BJ (cell line): ENCODE data around the gene TBL1X. TPM values are rescaled to one million over a fixed set of nuclear protein-coding genes. Genes with fewer than 3 reads are reported as not detected.
"Not testable (repeated sequence)": the region's sequence is repeated elsewhere in the genome, so short reads cannot be mapped to it uniquely, and the experiment has no call there.

Source experiments
- CTCF ChIA-PET: fragments of 350-600 bp; formaldehyde crosslinking; extraction: SDS; loops from one replicate; lab custom pipeline; 2021; ENCODE audit warnings: antibody characterized with exemption, inconsistent platforms; lab: Yijun Ruan, JAX
- POLR2A ChIA-PET: fragments of 300-600 bp; sonication (Branson Sonifier 250); formaldehyde crosslinking; extraction: SDS; loops from one replicate; lab custom pipeline; 2021; ENCODE audit warnings: antibody characterized with exemption; lab: Charles Lee
- DNase-seq: peaks from one replicate; pipeline ENCODE4 v3.0.0-alpha.2; 2011; ENCODE audit warnings: low read depth
- H3K27me3 ChIP-seq: 2 replicates; pipeline ENCODE4 v1.6.0; 2011; ENCODE audit warnings: low read length; ENCODE audit not compliant: control insufficient read depth, insufficient read depth
- H3K36me3 ChIP-seq: 2 replicates; pipeline ENCODE4 v1.5.1; 2011; ENCODE audit warnings: low read length; ENCODE audit not compliant: control insufficient read depth, insufficient read depth
- H3K4me3 ChIP-seq: 2 replicates; pipeline ENCODE4 v1.5.1; 2011; ENCODE audit warnings: low read depth, mild to moderate bottlenecking, control low read depth, low read length
- polyA plus RNA-seq: library from polyadenylated mRNA; depleted of rRNA; stranded (reverse); fragments of >200 nt; gene quantifications from 2 replicates; pipeline ENCODE4 v1.2.3, GENCODE V29; 2011
- TF ChIP-seq, protein P1 (sequence below): IDR thresholded peaks from 2 replicates; pipeline ENCODE4 v1.5.1; 2011; ENCODE audit warnings: low read depth, mild to moderate bottlenecking, control low read depth, inconsistent platforms, low read length, moderate library complexity; ENCODE audit not compliant: insufficient read depth

TBL1X gene
- polyA plus RNA-seq, 1 experiment = 13.2 TPM

DNA sequence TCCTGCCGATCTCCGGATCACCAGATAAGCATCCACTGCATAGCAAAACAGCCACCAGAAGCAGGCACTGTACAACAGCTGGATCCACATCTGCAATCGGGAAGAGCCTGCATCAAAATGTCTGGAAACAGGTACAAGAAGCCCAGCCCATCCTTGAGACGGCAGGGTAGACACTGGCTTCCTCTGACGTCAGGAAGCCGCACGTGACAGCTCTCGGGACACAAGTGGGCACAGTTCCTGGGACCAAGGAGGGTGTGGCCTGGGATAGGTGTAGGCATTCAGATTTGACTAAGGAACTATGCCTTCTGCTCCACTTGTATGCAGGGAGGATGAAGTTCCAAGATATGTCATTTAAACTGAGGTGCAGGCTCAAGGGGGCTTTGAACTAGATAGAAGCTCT lies 294.5 kb downstream of the TBL1X start:
- CTCF ChIA-PET = no interaction called here
- H3K36me3 ChIP-seq = no peaks in the 10 kb centered on the region
- no peaks in the 10 kb centered on the region for H3K27me3 ChIP-seq
- TF ChIP-seq, protein P1, sequence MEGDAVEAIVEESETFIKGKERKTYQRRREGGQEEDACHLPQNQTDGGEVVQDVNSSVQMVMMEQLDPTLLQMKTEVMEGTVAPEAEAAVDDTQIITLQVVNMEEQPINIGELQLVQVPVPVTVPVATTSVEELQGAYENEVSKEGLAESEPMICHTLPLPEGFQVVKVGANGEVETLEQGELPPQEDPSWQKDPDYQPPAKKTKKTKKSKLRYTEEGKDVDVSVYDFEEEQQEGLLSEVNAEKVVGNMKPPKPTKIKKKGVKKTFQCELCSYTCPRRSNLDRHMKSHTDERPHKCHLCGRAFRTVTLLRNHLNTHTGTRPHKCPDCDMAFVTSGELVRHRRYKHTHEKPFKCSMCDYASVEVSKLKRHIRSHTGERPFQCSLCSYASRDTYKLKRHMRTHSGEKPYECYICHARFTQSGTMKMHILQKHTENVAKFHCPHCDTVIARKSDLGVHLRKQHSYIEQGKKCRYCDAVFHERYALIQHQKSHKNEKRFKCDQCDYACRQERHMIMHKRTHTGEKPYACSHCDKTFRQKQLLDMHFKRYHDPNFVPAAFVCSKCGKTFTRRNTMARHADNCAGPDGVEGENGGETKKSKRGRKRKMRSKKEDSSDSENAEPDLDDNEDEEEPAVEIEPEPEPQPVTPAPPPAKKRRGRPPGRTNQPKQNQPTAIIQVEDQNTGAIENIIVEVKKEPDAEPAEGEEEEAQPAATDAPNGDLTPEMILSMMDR = no peak
- DNase-seq = no peak
- POLR2A ChIA-PET = no interaction called here
- H3K4me3 ChIP-seq = no peak overlapping the region

GRCh38 chrX:9765072-9765736 lies 300.3 kb downstream of the TBL1X start:
- Histone ChIP-seq H3K27me3 (peaks cover 2% of the 10 kb centered on the region; the same call in 1 of the 2 replicates), H3K36me3 (no peaks in the 10 kb centered on the region), H3K4me3 (no peak overlapping the region)
- DNase-seq = no peak
- ChIA-PET POLR2A (no interaction called here), CTCF (no interaction called here)
- TF ChIP-seq, protein P1 = no peak

- Histone ChIP-seq H3K27me3 (peaks cover 2% of the 10 kb centered on the region; the same call in 1 of the 2 replicates), H3K36me3 (no peaks in the 10 kb centered on the region), H3K4me3 (no peak within 1 kb of the TSS)
- TF ChIP-seq, protein P1 = no peak
- no peak for DNase-seq
- ChIA-PET CTCF (no interaction called here), POLR2A (no interaction called here)
Observed at GRCh38 chrX:9765737-9766097, 300.9 kb downstream of the TBL1X start, which contains the start of gene GPR143. Gene GPR143, minus strand, starts transcription at chrX:9765847. Its CDS starts 30 bp downstream, at chrX:9765817.

DNA sequence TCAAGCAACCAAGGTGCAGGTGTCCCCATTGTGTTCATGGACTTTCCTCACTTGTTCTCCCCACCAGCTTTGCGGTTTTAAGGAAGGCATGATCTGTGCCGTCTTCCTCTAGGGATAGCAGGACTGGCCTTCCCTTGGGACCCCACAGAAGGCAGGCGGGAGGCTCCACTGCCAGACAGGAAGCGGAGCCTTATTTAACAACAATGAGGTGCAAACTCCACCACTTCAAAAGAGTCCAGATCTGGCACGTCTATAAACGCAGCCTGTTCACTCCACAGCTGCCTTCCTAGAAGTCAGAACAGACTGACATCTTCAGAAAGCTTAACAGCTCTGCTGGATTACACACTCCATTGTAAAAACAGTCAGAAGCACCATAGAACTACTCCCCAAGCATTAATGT lies 302.5 kb downstream of the TBL1X start:
- POLR2A ChIA-PET = no interaction called here

GRCh38 chrX:9768321-9768839 lies 303.5 kb downstream of the TBL1X start:
- H3K4me3 ChIP-seq, POLR2A ChIA-PET, H3K36me3 ChIP-seq, CTCF ChIA-PET, H3K27me3 ChIP-seq, DNase-seq: not testable (repeated sequence)

More for the DNA sequence above, 302.5 kb downstream of the TBL1X start:
- CTCF ChIA-PET = no interaction called here
- DNase-seq = no peak
- H3K4me3 ChIP-seq = no peak overlapping the region
- H3K27me3 ChIP-seq = peaks cover 2% of the 10 kb centered on the region; the same call in 1 of the 2 replicates
- no peaks in the 10 kb centered on the region for H3K36me3 ChIP-seq
- TF ChIP-seq, protein P1 = no peak

- TF ChIP-seq, protein P1 = no peak
Observed at GRCh38 chrX:9770319-9770718, 305.5 kb downstream of the TBL1X start.

More at GRCh38 chrX:9770319-9770718, 305.5 kb downstream of the TBL1X start:
- no peak for DNase-seq
- ChIA-PET CTCF (no interaction called here), POLR2A (no interaction called here)
- Histone ChIP-seq H3K36me3 (no peaks in the 10 kb centered on the region), H3K4me3 (no peak overlapping the region), H3K27me3 (no peaks in the 10 kb centered on the region; the same call in 1 of the 2 replicates)
